ENCODE measurements around the gene CDS2. TPM values are rescaled to one million over a fixed set of nuclear protein-coding genes. Genes with fewer than 3 reads are reported as not detected.

CDS2 gene
- polyA plus RNA-seq, 10 donors = 15.4 to 23.9 (median 19.7) TPM

DNA sequence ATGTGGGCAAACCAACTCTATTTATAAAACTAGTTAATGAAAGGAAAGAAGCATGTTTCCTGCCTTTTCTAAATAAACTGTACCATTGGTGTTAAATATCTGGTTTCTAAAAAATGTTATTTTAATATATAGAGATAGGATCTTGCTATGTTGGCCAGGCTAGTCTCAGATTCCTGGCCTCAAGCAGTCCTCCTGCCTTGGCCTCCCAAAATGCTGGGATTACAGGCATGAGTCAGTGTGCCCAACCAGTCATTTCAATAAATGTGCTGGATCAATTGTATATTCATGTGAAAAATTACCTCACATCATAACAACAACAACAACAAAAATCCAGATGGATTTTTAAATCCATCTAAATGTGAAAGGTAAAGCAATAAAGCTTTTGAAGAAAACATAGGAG is 80.3 kb downstream of the CDS2 start:
- DNase-seq = no peak

DNA sequence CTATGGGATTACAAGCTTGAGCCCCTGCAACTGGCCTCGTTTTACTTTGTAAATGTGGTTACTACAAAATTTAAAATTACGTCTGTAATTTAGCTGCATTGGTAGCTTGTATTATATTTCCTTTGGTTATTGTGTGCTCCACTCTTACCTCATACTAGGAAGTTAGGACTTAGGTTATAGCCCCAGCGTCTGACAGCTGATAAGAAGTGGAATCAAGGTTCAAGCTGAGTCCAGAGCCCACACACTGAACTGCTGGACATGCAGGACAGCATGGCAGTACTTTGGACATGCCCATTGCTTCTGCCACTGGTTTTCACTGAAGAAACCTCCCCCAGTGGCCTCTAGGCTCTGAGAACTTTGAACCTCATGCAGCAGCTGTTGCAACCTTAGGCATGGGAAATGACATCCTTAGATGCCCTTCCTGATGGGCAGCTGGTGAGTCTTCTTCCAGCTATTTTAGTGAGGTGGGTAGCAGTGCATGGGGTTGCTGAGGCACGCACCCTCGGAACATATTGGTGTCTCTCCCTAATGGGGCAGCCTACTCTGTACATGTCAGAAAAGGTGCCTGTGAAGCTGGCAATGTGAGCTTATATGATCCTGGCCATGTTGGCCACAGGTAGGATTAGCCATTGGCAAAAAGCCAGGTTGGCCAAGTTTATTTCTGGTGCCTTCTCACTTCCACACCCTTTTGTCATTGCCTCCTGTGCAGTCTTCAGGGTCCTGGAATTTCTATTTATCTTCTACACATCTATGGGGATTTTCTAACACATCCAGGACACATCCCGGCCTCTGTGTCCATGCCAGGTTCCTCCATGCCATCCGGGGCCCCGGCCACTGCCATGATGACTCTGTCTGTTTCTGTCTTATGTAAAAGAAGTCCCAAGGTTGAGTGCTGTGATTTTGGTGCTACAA is 85.3 kb downstream of the CDS2 start:
- DNase-seq = no peak

DNA sequence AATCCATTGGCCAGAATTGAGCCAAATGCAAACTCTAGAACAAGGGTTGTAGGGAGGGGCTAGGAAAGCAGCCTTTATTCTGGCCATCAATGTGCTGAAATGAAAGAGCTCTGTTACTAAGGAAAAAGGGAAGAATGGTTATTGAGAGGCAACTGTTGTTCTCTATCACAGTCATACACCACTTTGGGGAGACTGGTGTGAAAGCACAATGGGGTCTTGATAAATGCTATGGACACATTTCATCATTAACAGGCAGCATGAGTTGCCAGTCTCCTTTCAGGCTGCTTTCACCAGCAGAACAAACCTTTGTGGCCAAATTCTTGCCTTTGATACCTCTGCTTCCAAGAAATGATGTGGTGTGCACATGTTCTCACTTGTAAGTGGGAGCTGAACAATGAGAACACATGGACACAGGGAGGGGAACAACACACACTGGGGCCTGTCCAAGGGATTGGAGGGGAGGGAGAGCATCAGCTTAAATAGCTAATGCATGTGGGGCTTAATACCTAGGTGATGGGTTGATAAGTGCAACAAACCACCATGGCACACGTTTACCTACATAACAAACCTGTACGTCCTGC is 86.2 kb downstream of the CDS2 start:
- no peak for DNase-seq

DNA sequence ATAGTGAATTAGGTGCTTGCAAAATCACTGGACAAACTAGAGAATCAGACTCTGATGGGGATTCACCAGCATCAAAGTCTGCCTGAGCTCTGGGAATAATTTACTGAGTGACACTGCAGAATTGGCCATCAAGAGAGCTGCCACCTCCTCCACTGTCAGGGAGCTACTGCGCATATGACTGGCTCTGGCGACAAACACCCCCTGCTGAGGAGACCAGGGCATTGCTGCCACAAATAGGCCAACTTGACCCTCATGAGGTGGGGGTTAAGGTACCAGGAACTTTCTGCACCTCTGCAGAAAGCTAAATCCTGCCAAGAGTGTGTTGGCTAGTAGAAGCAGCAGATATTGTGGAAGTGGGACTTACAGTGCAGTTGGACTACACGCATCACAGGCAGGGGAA is 88.0 kb downstream of the CDS2 start:
- DNase-seq = no peak

DNA sequence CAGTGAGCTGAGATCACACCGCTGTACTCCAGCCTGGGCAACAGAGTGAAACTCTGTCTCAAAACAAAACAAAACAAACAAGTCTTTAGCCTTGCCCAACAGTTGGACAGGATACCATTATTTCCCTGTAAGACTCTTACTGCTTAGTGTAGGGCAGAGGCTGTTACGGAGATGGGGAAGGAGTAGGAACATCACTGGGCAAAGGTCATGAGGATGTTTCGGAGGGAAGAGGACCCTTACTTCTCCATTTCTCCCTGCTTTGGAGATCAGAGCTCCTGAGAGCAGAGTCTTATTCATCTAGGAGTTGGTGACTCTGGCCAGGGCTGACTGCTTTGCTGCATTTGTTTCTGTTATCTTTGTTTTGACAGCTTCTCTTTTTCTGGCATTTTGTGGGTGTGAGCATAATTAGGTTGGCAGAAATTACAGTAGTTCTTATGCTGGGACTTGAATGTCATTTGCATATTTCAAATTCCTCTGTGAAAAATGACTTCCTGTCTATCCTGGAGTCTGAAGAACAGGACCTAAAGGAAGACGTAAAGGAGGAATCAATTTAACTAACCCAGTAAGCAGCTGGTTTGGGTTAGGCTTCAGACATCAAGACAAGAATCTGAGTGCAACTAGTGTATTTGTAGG is 89.0 kb downstream of the CDS2 start:
- peak in 1 of 3 donors; percentile 41 for DNase-seq

DNA sequence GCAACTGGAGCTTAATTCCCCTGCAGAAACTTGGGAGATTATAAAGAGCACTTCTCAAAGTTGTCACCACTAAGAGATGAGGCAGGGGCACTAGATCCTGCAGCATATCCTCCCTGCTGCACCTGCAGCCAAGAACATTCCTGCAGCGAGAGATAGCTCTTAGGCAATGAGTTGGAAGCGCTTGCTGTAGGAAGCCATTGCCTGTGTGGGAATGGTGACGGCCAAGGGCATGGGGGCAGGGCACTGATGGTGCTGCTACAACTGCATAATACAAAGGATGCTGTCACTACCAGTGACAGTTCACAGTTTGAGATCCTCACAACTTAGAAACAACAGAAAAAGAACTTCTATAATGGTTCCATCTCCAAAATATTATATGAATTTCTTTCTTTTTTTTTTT is 89.9 kb downstream of the CDS2 start:
- no peak for DNase-seq

DNA sequence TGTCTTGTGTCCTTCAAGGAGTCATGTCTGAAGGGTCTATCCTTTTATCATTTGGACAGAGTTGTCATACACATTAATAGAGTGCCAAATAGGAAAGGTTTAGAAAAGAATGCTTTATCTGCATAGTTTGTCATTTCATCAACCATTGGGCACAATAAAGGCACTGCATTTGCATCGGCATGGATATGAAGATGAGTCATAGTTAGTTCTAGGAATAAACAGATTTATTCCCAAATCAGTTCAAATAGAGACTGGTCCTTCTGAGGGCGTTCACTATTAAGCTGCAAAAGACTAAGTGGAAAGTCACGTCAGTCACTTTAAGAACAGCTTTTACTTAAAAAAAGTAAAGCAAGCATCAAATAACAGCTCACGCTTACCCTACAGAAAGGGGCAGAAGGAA is 90.8 kb downstream of the CDS2 start:
- no peak for DNase-seq

DNA sequence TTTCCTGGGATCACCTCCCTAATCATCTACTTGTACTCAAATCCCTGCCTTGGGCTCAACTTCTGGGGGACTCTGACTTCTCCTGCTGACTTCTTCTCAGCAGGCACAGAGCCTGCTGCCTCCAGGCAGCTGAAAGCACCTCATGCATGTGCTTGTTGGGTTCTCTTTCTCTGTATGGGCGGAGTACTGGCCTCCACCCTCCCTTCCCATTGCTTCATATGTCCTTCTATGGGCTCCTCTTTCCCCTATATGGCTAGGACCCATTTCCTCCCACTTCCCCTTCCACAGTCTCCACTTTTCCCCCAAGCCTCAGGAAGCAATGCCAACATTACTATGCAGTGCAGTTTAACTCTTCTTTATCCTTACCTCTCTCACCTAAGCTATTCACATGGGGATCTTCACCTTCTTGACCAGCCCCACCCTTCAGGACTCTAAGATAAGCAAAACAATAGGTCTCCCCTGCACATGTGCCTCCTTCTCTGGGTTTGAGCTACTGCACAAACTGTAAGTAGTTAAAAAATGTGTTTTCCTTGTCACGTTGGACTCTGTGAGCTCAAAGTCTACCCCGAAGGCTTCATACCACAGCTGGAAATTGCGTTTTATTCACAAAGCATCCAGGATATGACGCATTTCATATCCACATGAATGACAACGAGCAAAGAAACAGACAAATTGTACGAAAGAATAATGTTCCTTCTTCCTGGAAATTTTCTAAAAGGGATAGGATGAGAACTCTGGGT is 93.7 kb downstream of the CDS2 start:
- no peak for DNase-seq

DNA sequence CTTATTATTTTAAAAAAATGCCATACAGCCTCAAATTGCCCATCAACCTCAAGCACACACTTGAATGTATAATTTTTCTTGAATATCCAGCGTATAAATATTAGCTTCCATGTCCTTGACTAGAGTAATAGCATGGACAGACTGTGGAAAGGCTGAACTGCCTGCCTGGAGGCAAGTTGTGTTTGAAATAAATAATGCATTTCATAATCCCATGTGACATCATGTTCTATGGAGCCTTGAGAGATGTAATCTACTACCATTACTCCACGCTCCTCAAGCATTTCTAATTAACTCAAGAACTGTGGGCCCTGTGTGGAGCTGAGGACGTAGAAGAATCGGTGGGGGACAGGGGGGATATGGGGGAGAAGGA is 94.2 kb downstream of the CDS2 start:
- DNase-seq = no peak

DNA sequence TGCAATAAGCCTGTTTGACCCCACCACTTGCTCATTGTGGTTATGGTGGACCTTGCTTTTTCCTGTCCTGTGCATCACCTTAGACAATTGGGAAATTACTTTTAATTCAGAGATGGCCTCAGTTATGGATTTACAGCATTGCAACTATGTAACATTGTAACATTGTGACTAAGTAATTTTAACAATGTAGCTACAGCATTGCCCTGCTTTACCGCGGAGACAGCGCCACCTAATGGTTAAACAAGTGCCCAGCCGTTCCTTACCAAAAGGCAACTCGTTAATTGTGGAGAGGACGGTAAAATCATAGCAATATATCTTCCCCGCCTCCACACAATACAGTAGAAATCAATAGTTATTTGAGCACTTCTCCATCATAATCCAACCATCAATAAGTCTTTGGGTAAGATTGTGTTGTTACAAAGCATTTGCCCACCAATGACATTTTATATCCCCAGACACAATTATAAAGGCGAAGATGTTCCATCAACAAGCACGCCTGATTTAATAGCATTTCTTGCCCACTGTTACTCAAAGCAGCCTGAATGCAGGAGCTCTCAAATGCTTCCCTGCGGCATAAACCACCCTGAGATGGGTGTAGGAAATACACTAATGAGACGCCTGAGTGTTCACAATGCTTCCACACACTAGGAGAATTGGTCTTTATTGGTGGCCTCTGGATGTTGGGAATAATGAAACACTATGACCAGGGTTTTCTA is 96.3 kb downstream of the CDS2 start:
- peak; percentile 15 to 40 (median 21) for DNase-seq

DNA sequence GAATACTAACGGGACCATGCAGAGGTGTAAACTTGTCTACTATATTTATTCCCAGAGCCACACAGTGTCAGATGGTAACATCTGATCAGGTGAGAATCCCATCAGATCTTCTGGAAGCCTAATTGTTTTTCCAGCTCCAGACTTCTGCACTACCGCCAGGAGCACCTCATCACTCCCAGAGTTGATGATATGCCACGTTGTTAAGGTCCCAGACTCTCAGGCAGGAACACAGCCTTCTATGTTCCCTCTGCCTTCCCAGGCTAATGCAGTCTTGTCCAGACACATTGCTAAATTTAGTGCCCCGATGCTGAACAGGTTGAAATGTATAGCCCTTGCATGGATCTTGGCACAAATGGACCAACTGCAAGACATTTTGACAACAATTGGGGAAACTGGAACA is 103.7 kb downstream of the CDS2 start:
- no peak for DNase-seq

DNA sequence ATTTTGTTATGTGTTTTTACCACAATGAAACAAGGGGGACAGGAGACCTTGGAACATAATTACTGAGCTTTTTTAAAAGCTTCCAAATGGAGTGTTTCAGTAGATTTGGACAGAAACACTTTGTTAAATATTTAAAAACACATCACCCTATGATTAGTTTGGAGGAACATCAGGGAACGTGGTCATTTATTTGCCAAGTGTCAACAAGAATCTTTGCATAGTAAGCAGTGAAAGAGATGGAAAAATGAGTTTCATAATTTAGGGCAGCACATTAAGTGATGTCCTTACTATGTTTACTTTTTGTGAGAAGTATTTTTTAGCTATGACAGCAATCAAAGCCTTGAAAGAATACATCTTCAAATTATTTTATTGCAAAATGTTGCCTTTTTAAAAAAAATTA is 107.3 kb downstream of the CDS2 start:
- DNase-seq = no peak

DNA sequence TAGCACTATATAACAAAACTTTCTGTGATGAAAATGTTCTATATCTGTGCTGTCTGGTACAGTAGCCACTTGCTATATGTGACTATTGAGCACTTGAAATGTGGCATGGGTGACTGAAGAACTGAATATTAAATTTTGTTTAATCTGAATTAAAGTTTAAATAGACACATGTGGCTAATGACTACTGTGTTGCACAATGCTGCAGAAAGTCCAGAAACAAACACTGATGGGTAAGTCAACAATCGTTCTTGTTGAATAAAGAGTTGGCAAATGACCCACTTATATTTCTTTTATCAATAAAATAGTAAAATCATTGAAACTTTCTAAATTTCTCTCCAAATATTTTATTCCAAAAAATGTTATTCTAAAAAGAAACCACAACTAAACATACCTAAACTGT is 108.2 kb downstream of the CDS2 start:
- no peak for DNase-seq

Other genes starting within 250 kb of the CDS2 start
- gene SLC23A2, start 125.5 kb upstream of the CDS2 start, polyA plus RNA-seq (ENCODE audit: insufficient read length in 10 of 10) = 10 to 100 TPM in 5 of 10 donors, 1 to 10 TPM in 5; 8.0 to 13.5 (median 10.3) TPM
- gene TMEM230, start 13.9 kb upstream of the CDS2 start, polyA plus RNA-seq (ENCODE audit: insufficient read length in 10 of 10) = 100 to 1,000 TPM in 3 of 10 donors, 10 to 100 TPM in 7; 92.3 to 110 (median 95.5) TPM
- 100 to 1,000 TPM in 1 of 10 donors, 10 to 100 TPM in 9; 61.5 to 128 (median 70.3) TPM for gene PCNA, start 7.0 kb upstream of the CDS2 start, polyA plus RNA-seq (ENCODE audit: insufficient read length in 10 of 10)
- gene PROKR2, start 189.9 kb downstream of the CDS2 start, polyA plus RNA-seq (ENCODE audit: insufficient read length in 10 of 10) = under 1 TPM in 2 of 10 donors, not detected in 8; 0.26 to 0.31 TPM

Measured in muscle of back (tissue), 11 donors.